Natural killer cell (primary cell): ENCODE results near the gene BCL3. TPM values are rescaled to one million over a fixed set of nuclear protein-coding genes. Genes with fewer than 3 reads are reported as not detected.

Experiments
- ATAC-seq, 3 donors: fragments of 150-1000 bp in 2 of 3; fragments of 200-7000 bp in 1 of 3; cut with Tn5 transposase; 1 replicate in 1 of 3; 2 replicates in 2 of 3; pipeline ENCODE4 v1.10.0; 2021; ENCODE audit warnings: mild to moderate bottlenecking in 2 of 3, moderate library complexity in 2 of 3
- DNase-seq, 2 donors: peaks; one replicate each; pipeline versions ENCODE4 v3.0.0 to v3.0.0-alpha.2; 2013 to 2021; ENCODE audit warnings: mixed read lengths in 1 of 2
- H3K27ac ChIP-seq: one replicate; pipeline ENCODE4 v1.5.1; 2013; ENCODE audit warnings: mild to moderate bottlenecking, low read length
- H3K27me3 ChIP-seq: one replicate; pipeline ENCODE4 v1.6.1; 2013; ENCODE audit warnings: low read length; ENCODE audit not compliant: control insufficient read depth, insufficient read depth
- H3K36me3 ChIP-seq: one replicate; pipeline ENCODE4 v1.6.1; 2013; ENCODE audit warnings: low read length; ENCODE audit not compliant: control insufficient read depth, insufficient read depth
- H3K4me1 ChIP-seq: one replicate; pipeline ENCODE4 v1.6.1; 2013; ENCODE audit warnings: low read length; ENCODE audit not compliant: control insufficient read depth, insufficient read depth
- H3K4me3 ChIP-seq: one replicate; pipeline ENCODE4 v1.5.1; 2013; ENCODE audit warnings: low read length
- H3K9me3 ChIP-seq: one replicate; pipeline ENCODE4 v1.6.1; 2013; ENCODE audit warnings: low read length; ENCODE audit not compliant: control insufficient read depth, insufficient read depth
- H3K27ac Mint-ChIP-seq, 2 donors: one replicate each; pipeline ENCODE4 v1.8.0; 2022; ENCODE audit warnings: mild to moderate bottlenecking in 2 of 2, mixed read lengths in 2 of 2, moderate library complexity in 1 of 2
- H3K27me3 Mint-ChIP-seq, 2 donors: one replicate each; pipeline ENCODE4 v1.8.0; 2022; ENCODE audit warnings: low read depth in 2 of 2, mixed read lengths in 2 of 2
- H3K36me3 Mint-ChIP-seq: one replicate; pipeline ENCODE4 v1.8.0; 2022; ENCODE audit warnings: mixed read lengths
- H3K4me1 Mint-ChIP-seq, 2 donors: one replicate each; pipeline ENCODE4 v1.8.0; 2022; ENCODE audit warnings: mixed read lengths in 2 of 2
- H3K4me3 Mint-ChIP-seq: one replicate; pipeline ENCODE4 v1.8.0; 2022; ENCODE audit warnings: mild to moderate bottlenecking, moderate library complexity, mixed read lengths
- H3K9me3 Mint-ChIP-seq, 2 donors: one replicate each; pipeline ENCODE4 v1.8.0; 2022; ENCODE audit warnings: mixed read lengths in 2 of 2
- CTCF ChIP-seq: fragments of 200-600 bp; IDR thresholded peaks from one replicate; pipeline ENCODE4 v1.8.0; 2022; ENCODE audit warnings: antibody characterized with exemption
- WGBS: methylation state at CpG from one replicate; pipeline ENCODE4 v1.1.7; 2013; ENCODE audit warnings: missing lambda C conversion rate; ENCODE audit not compliant: insufficient coverage; 5-methylcytosine and 5-hydroxymethylcytosine counted together
- intact Hi-C: fragments of 100-400 bp; cut with micrococcal nuclease; formaldehyde crosslinking; loops from one replicate; pipeline ENCODE4 v1.14.2; 2022
- total RNA-seq, 4 donors: library from RNA; stranded (reverse); fragments of 120-200 nt in 1 of 4; gene quantifications; one replicate each; pipeline versions ENCODE4 v1.2.3 to v1.2.4, GENCODE V29; 2013 to 2022

BCL3 gene
- total RNA-seq, 3 donors from 2014 or later (not counting 1 experiment from before 2014, with no cell fraction given), result 152 to 199 (median 164) TPM

GRCh38 chr19:44782729-44783128 lies 34.2 kb downstream of the BCL3 start:
- Mint-ChIP-seq H3K27me3 (peaks cover 6 to 10% of the 10 kb centered on the region in 2 donors), H3K4me3 (no peak overlapping the region), H3K9me3 (no peaks in the 10 kb centered on the region), H3K27ac (no peak overlapping the region), H3K36me3 (no peaks in the 10 kb centered on the region), H3K4me1 (peaks cover 0 to 6% of the 10 kb centered on the region in 2 donors)
- no peak for ATAC-seq
- Histone ChIP-seq H3K27ac (no peak overlapping the region), H3K36me3 (no peaks in the 10 kb centered on the region), H3K27me3 (no peaks in the 10 kb centered on the region), H3K4me1 (peaks cover 6% of the 10 kb centered on the region), H3K4me3 (no peak overlapping the region), H3K9me3 (no peaks in the 10 kb centered on the region)
- DNase-seq, result no peak
- WGBS, result 88% methylated on average over 3 of the region's 5 CpGs
- TF ChIP-seq CTCF, result no peak
- intact Hi-C loops, result loop anchor here (5.0 kb wide), 1 partner anchor 555 kb away; no protein-coding TSS in a partner anchor

GRCh38 chr19:44783545-44783944 lies 35.0 kb downstream of the BCL3 start:
- 97% methylated on average over 4 of the region's 4 CpGs for WGBS
- intact Hi-C loops, result loop anchor here (5.0 kb wide), 1 partner anchor 554 kb away; no protein-coding TSS in a partner anchor
- ATAC-seq (no peak), DNase-seq (no peak)
- H3K4me3 ChIP-seq, result no peak overlapping the region
- H3K9me3 ChIP-seq, result no peaks in the 10 kb centered on the region
- Mint-ChIP-seq H3K9me3 (no peaks in the 10 kb centered on the region), H3K4me1 (peaks cover 0 to 6% of the 10 kb centered on the region in 2 donors), H3K36me3 (no peaks in the 10 kb centered on the region), H3K27ac (no peak overlapping the region), H3K27me3 (peaks cover 6 to 10% of the 10 kb centered on the region in 2 donors), H3K4me3 (no peak overlapping the region)
- H3K36me3 ChIP-seq, result no peaks in the 10 kb centered on the region
- no peak for TF ChIP-seq CTCF
- no peaks in the 10 kb centered on the region for H3K27me3 ChIP-seq
- H3K4me1 ChIP-seq, result peaks cover 6% of the 10 kb centered on the region
- no peak overlapping the region for H3K27ac ChIP-seq

GRCh38 chr19:44785271-44785670 lies 36.8 kb downstream of the BCL3 start:
- Histone ChIP-seq H3K4me1 (peaks cover 6% of the 10 kb centered on the region), H3K9me3 (no peaks in the 10 kb centered on the region), H3K36me3 (no peaks in the 10 kb centered on the region), H3K4me3 (no peak overlapping the region), H3K27ac (no peak overlapping the region), H3K27me3 (no peaks in the 10 kb centered on the region)
- Mint-ChIP-seq H3K27ac (no peak overlapping the region), H3K4me1 (peaks cover 0 to 6% of the 10 kb centered on the region in 2 donors), H3K36me3 (no peaks in the 10 kb centered on the region), H3K4me3 (no peak overlapping the region), H3K27me3 (peaks cover 6% of the 10 kb centered on the region in 2 donors), H3K9me3 (no peaks in the 10 kb centered on the region)
- WGBS, result 91% methylated on average over 3 of the region's 3 CpGs
- ATAC-seq (no peak), DNase-seq (no peak)
- TF ChIP-seq CTCF, result no peak
- intact Hi-C loops, result no loop called here

GRCh38 chr19:44785993-44786392 lies 37.5 kb downstream of the BCL3 start:
- no peaks in the 10 kb centered on the region for H3K36me3 Mint-ChIP-seq
- no peaks in the 10 kb centered on the region for H3K36me3 ChIP-seq
- no peak for ATAC-seq
- H3K4me1 ChIP-seq, result peaks cover 6% of the 10 kb centered on the region
- no peak for DNase-seq
- H3K4me3 Mint-ChIP-seq, result no peak overlapping the region
- no peak overlapping the region for H3K27ac ChIP-seq
- no peaks in the 10 kb centered on the region for H3K27me3 ChIP-seq
- no peaks in the 10 kb centered on the region for H3K9me3 Mint-ChIP-seq
- intact Hi-C loops, result no loop called here
- TF ChIP-seq CTCF, result no peak
- H3K4me3 ChIP-seq, result no peak overlapping the region
- no peaks in the 10 kb centered on the region for H3K9me3 ChIP-seq
- H3K27ac Mint-ChIP-seq, result no peak overlapping the region
- peaks cover 6% of the 10 kb centered on the region in 2 donors for H3K27me3 Mint-ChIP-seq
- WGBS, result 92% methylated on average over 15 of the region's 15 CpGs
- peaks cover 0 to 6% of the 10 kb centered on the region in 2 donors for H3K4me1 Mint-ChIP-seq
